ENCODE measurements around the gene PKIB.

The PKIB gene

DNA sequence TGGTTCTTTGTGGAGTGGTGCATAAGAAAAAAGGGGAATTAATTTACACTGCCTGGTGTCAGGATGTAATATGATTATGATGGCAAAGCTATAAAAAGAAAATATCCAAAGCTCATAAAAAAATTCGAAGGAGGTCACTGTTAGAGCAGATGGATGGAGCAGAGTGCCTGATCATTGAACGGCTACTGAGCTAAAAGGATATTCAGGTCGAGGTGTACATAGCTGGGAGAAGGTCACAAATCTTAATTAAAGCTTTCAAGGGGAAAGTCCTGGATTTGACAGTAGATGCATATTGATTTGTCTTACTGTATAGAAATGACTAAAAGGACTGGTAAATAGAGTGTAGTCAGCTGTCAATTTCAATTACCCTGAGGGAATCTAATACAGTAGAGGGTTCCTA, 84.4 kb downstream of the PKIB start:
- no peak overlapping the region for H3K27ac ChIP-seq (ENCODE audit: low read length)
- H3K9me3 ChIP-seq (replicated peaks; ENCODE audit: insufficient read depth, low read length): no peaks in the 10 kb centered on the region
- no peak overlapping the region for H3K4me2 ChIP-seq (ENCODE audit: low read depth, low read length)
- no peak overlapping the region for H3K9ac ChIP-seq (ENCODE audit: low read length)
- H3K27me3 ChIP-seq (replicated peaks; ENCODE audit: insufficient read depth, low read length): no peaks in the 10 kb centered on the region
- H3K79me2 ChIP-seq (ENCODE audit: low read length): no peaks in the 10 kb centered on the region
- no peak overlapping the region for H3K4me3 ChIP-seq (ENCODE audit: low read length)
- H2AFZ ChIP-seq (ENCODE audit: low read length): no peak overlapping the region
- no peaks in the 10 kb centered on the region for H3K9me2 ChIP-seq (replicated peaks; ENCODE audit: insufficient read depth, low read length)
- H3K4me1 ChIP-seq (ENCODE audit: low read length): no peaks in the 10 kb centered on the region
- H3K36me3 ChIP-seq (replicated peaks; ENCODE audit: insufficient read depth, low read length): no peaks in the 10 kb centered on the region
- DNase-seq: no peak
- TF ChIP-seq EZH2phosphoT487 (IDR thresholded peaks at IDR 0.05; ENCODE audit: low read length) (no peak), EZH2 (optimal IDR thresholded peaks at IDR 0.05; ENCODE audit: low read depth, low read length) (no peak), CTCF (IDR thresholded peaks at IDR 0.05; ENCODE audit: low read length) (no peak)
- H3F3A ChIP-seq (ENCODE audit: insufficient read depth, low read length): no peaks in the 10 kb centered on the region
- H4K20me1 ChIP-seq (ENCODE audit: insufficient read depth, low read length): no peaks in the 10 kb centered on the region

DNA sequence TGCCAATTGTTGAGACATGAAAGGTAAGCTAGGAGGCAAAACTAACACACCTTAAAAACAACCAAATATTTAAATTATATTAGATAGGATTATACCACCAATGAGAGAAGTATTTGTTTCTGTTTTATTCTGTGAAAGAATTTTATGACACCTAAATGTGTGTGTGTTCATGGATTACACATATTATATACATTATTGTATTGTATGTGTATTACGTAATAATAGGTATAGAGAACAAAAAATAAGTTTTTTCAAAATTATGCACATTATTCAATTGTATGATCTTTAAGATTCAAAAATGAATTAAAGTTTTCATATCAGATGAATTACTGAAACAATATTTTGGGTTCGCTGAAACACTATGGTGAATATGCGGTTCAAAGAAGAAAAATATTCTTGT, 85.0 kb downstream of the PKIB start:
- H3K36me3 ChIP-seq (replicated peaks; ENCODE audit: insufficient read depth, low read length): no peaks in the 10 kb centered on the region
- H3K27ac ChIP-seq (ENCODE audit: low read length): no peak overlapping the region

DNA sequence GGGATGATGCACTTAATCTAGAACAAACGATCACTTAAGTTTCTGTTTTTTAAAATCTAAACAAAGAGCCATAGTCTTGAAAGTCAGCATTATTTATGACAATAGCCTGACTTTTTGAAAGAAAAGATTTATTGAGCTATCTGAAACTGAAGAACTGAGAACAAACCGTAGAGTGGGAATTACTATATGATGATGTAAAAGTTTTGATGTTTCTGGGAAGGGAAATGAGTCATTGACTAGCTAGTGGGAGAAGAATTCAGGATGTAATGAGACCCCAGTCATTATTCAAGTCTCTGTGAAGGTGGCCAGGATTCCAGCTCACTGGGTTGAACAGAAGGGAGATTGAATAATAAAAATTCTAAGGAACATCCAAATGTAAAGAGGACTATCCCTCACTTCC, 85.9 kb downstream of the PKIB start:
- H3K4me2 ChIP-seq (ENCODE audit: low read depth, low read length): no peak overlapping the region
- no peaks in the 10 kb centered on the region for H3K4me1 ChIP-seq (ENCODE audit: low read length)
- no peak overlapping the region for H3K27ac ChIP-seq (ENCODE audit: low read length)
- no peaks in the 10 kb centered on the region for H3K27me3 ChIP-seq (replicated peaks; ENCODE audit: insufficient read depth, low read length)
- H3K4me3 ChIP-seq (ENCODE audit: low read length): no peak overlapping the region
- H3K9me3 ChIP-seq (replicated peaks; ENCODE audit: insufficient read depth, low read length): no peaks in the 10 kb centered on the region
- no peaks in the 10 kb centered on the region for H3F3A ChIP-seq (ENCODE audit: insufficient read depth, low read length)
- no peak overlapping the region for H3K9ac ChIP-seq (ENCODE audit: low read length)
- no peaks in the 10 kb centered on the region for H3K36me3 ChIP-seq (replicated peaks; ENCODE audit: insufficient read depth, low read length)
- no peaks in the 10 kb centered on the region for H4K20me1 ChIP-seq (ENCODE audit: insufficient read depth, low read length)
- no peaks in the 10 kb centered on the region for H3K79me2 ChIP-seq (ENCODE audit: low read length)
- DNase-seq: no peak
- TF ChIP-seq EZH2phosphoT487 (IDR thresholded peaks at IDR 0.05; ENCODE audit: low read length): no peak
- TF ChIP-seq CTCF (IDR thresholded peaks at IDR 0.05; ENCODE audit: low read length): no peak
- TF ChIP-seq EZH2 (optimal IDR thresholded peaks at IDR 0.05; ENCODE audit: low read depth, low read length): no peak
- H3K9me2 ChIP-seq (replicated peaks; ENCODE audit: insufficient read depth, low read length): no peaks in the 10 kb centered on the region
- no peak overlapping the region for H2AFZ ChIP-seq (ENCODE audit: low read length)

More for the DNA sequence above, 85.0 kb downstream of the PKIB start:
- Histone ChIP-seq H4K20me1 (ENCODE audit: insufficient read depth, low read length) (no peaks in the 10 kb centered on the region), H3K79me2 (ENCODE audit: low read length) (no peaks in the 10 kb centered on the region), H3K9me3 (replicated peaks; ENCODE audit: insufficient read depth, low read length) (no peaks in the 10 kb centered on the region), H3K27me3 (replicated peaks; ENCODE audit: insufficient read depth, low read length) (no peaks in the 10 kb centered on the region), H3K9me2 (replicated peaks; ENCODE audit: insufficient read depth, low read length) (no peaks in the 10 kb centered on the region), H3K4me1 (ENCODE audit: low read length) (no peaks in the 10 kb centered on the region), H3F3A (ENCODE audit: insufficient read depth, low read length) (no peaks in the 10 kb centered on the region), H2AFZ (ENCODE audit: low read length) (no peak overlapping the region), H3K9ac (ENCODE audit: low read length) (no peak overlapping the region), H3K4me3 (ENCODE audit: low read length) (no peak overlapping the region), H3K4me2 (ENCODE audit: low read depth, low read length) (no peak overlapping the region)
- TF ChIP-seq EZH2phosphoT487 (IDR thresholded peaks at IDR 0.05; ENCODE audit: low read length) (no peak), EZH2 (optimal IDR thresholded peaks at IDR 0.05; ENCODE audit: low read depth, low read length) (no peak), CTCF (IDR thresholded peaks at IDR 0.05; ENCODE audit: low read length) (no peak)
- no peak for DNase-seq
